ENCODE results near the gene FAM168A.

FAM168A gene

DNA sequence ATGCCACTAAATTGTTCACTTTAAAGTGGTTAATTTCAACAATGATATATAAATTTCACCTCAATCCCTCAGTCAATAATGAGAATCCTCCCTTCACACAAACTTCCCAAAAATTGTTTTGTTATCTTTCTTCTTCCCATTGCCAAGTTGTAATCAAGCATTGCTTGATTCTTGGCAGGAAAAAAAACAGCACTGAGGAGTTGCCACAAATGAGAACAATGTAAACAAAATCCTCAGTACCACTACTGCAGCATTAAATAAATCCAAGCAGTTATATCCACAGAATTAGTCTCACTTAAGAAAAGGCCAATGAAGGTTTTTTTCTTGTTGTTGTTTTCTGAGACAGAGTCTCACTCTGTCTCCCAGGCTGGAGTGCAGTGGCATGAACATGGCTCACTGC is 38.2 kb downstream of the FAM168A start:
- TF ChIP-seq, protein P1, sequence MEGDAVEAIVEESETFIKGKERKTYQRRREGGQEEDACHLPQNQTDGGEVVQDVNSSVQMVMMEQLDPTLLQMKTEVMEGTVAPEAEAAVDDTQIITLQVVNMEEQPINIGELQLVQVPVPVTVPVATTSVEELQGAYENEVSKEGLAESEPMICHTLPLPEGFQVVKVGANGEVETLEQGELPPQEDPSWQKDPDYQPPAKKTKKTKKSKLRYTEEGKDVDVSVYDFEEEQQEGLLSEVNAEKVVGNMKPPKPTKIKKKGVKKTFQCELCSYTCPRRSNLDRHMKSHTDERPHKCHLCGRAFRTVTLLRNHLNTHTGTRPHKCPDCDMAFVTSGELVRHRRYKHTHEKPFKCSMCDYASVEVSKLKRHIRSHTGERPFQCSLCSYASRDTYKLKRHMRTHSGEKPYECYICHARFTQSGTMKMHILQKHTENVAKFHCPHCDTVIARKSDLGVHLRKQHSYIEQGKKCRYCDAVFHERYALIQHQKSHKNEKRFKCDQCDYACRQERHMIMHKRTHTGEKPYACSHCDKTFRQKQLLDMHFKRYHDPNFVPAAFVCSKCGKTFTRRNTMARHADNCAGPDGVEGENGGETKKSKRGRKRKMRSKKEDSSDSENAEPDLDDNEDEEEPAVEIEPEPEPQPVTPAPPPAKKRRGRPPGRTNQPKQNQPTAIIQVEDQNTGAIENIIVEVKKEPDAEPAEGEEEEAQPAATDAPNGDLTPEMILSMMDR (IDR thresholded peaks at IDR 0.05; ENCODE audit: insufficient read depth, low read length, poor library complexity, severe bottlenecking): no peak
- H3K36me3 ChIP-seq (ENCODE audit: control insufficient read depth, insufficient read depth, low read length): no peaks in the 10 kb centered on the region
- H3K4me3 ChIP-seq (replicated peaks; ENCODE audit: low read depth, low read length): no peak overlapping the region
- no peak for DNase-seq (ENCODE audit: extremely low read depth, insufficient read length)
- no peaks in the 10 kb centered on the region for H3K27me3 ChIP-seq (replicated peaks; ENCODE audit: control insufficient read depth, insufficient read depth, low read length)

DNA sequence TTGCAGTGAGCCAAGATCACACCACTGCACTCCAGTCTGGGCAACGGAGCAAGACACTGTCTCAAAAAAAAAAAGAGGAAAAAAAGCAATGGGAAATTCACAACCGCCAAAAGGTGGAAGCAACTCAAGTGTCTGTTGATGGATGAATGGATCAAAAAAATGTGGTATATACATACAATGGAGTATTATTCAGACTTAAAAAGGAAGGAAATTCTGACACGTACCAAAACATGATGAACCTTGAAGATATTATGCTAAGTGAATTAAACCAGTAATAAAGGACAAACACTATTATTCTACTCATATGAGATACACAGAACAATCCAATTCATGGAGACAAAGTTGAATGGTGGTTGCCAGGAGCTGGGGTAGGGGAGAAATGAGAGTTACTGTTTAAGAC is 40.9 kb downstream of the FAM168A start:
- DNase-seq (ENCODE audit: extremely low read depth, insufficient read length): no peak
- no peak overlapping the region for H3K4me3 ChIP-seq (replicated peaks; ENCODE audit: low read depth, low read length)
- H3K36me3 ChIP-seq (ENCODE audit: control insufficient read depth, insufficient read depth, low read length): no peaks in the 10 kb centered on the region
- H3K27me3 ChIP-seq (replicated peaks; ENCODE audit: control insufficient read depth, insufficient read depth, low read length): no peaks in the 10 kb centered on the region
- TF ChIP-seq, protein P1 (IDR thresholded peaks at IDR 0.05; ENCODE audit: insufficient read depth, low read length, poor library complexity, severe bottlenecking): no peak

DNA sequence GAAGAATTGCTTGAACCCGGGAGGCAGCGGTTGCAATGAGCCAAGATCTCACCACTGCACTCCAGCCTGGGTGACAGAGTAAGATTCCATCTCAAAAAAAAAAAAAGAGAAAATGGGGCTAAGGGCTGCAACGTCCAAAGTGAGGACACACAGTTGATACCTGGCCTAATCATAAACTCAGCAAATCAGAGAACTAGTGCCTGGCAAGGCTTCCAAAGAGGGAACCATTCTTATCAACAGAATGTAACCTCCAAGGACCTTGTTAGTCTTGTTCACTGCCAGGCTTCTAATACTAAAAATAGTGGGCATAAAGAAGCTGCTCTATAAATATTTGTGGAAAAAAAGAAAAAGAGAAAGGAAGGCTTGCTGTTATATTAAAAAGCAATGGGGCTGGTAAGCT is 42.3 kb downstream of the FAM168A start:
- Histone ChIP-seq H3K4me3 (replicated peaks; ENCODE audit: low read depth, low read length) (no peak overlapping the region), H3K27me3 (replicated peaks; ENCODE audit: control insufficient read depth, insufficient read depth, low read length) (no peaks in the 10 kb centered on the region), H3K36me3 (ENCODE audit: control insufficient read depth, insufficient read depth, low read length) (no peaks in the 10 kb centered on the region)
- no peak for DNase-seq (ENCODE audit: extremely low read depth, insufficient read length)
- TF ChIP-seq, protein P1 (IDR thresholded peaks at IDR 0.05; ENCODE audit: insufficient read depth, low read length, poor library complexity, severe bottlenecking): no peak

DNA sequence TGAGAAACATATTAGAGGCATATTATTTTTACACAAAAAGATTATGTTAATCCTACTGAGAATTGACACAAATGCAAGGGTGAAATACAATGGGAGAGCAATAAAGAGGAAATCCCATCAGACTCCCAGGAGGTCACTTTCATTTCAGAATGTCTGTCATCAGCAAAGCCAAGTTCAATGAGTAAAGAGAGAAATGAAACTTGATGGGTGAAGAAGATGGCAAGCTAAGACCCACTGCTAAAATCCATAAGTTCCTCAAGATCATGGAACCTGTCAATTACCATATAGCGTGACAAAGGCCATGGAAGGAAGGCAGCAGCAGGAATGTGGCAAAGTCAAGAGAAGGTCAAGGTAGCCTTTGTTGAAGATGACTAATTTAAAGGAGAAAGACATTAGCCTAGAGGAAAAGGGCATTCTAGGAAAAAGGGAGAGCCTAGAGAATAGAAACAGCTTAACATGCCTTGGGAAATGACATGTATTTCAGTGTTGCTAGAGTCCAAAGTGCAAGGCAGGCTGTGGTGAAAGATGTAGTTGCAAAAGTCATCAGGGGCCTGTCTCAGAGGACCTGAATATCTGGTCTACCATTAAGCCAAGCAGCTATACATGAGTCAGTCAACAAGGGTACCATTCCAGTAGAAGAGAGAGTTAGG is 43.1 kb downstream of the FAM168A start:
- DNase-seq (ENCODE audit: extremely low read depth, insufficient read length): no peak
- Histone ChIP-seq H3K27me3 (replicated peaks; ENCODE audit: control insufficient read depth, insufficient read depth, low read length) (no peaks in the 10 kb centered on the region), H3K36me3 (ENCODE audit: control insufficient read depth, insufficient read depth, low read length) (no peaks in the 10 kb centered on the region), H3K4me3 (replicated peaks; ENCODE audit: low read depth, low read length) (no peak overlapping the region)
- TF ChIP-seq, protein P1 (IDR thresholded peaks at IDR 0.05; ENCODE audit: insufficient read depth, low read length, poor library complexity, severe bottlenecking): no peak

DNA sequence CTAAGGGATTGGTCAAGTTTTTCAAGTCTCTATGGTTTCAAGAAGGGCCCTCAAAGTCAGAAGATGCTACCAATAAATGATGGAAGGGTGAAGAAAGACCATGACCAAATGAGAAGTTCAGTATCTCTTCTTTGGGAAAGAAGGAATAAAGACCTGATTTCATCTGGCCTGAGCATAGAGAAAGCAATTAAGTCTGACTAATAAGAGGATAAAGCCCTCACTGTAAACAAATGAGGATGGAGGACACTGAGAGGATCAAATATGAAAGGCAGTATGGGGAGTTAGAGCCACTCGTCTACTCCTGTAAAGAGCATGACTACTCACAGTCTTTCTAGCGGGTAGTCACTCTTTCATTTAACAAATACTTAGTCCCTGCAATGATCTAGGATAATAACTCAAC is 44.6 kb downstream of the FAM168A start:
- DNase-seq (ENCODE audit: extremely low read depth, insufficient read length): no peak
- no peaks in the 10 kb centered on the region for H3K27me3 ChIP-seq (replicated peaks; ENCODE audit: control insufficient read depth, insufficient read depth, low read length)
- no peak overlapping the region for H3K4me3 ChIP-seq (replicated peaks; ENCODE audit: low read depth, low read length)
- TF ChIP-seq, protein P1 (IDR thresholded peaks at IDR 0.05; ENCODE audit: insufficient read depth, low read length, poor library complexity, severe bottlenecking): no peak
- no peaks in the 10 kb centered on the region for H3K36me3 ChIP-seq (ENCODE audit: control insufficient read depth, insufficient read depth, low read length)

DNA sequence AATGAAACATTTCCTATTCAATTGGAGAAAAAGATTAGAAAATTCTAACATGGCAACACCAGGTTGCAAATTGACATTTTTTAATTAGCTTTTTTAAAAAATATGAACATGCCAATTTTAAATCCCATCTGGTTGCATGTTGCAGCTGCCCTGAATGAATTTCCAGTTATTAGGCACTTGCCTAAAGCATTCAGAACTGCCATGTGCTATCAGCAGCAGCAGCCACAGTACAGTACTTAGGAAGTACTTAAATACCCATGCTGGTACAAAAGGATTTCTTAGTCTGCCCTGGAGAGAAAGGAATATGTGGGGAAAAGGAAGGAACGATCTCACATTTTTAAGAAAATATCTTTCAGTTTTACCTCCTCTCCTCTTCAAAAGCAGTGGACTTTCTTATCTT is 46.2 kb downstream of the FAM168A start:
- Histone ChIP-seq H3K27me3 (replicated peaks; ENCODE audit: control insufficient read depth, insufficient read depth, low read length) (no peaks in the 10 kb centered on the region), H3K4me3 (replicated peaks; ENCODE audit: low read depth, low read length) (no peak overlapping the region), H3K36me3 (ENCODE audit: control insufficient read depth, insufficient read depth, low read length) (no peaks in the 10 kb centered on the region)
- TF ChIP-seq, protein P1 (IDR thresholded peaks at IDR 0.05; ENCODE audit: insufficient read depth, low read length, poor library complexity, severe bottlenecking): no peak
- no peak for DNase-seq (ENCODE audit: extremely low read depth, insufficient read length)

Measured in GM06990 (cell line).